22Rv1 (cell line): ENCODE measurements around the gene GDPD4.

Source experiments
- ZFX ChIP-seq: fragments of 450-650 bp; IDR thresholded peaks from 2 replicates; pipeline ENCODE4 v1.6.1; 2017; ENCODE audit warnings: antibody characterized with exemption, borderline replicate concordance
- TF ChIP-seq, protein P1 (sequence below): fragments of 450-650 bp; IDR thresholded peaks from 2 replicates; pipeline ENCODE4 v1.5.1; 2017; ENCODE audit warnings: mild to moderate bottlenecking

DNA sequence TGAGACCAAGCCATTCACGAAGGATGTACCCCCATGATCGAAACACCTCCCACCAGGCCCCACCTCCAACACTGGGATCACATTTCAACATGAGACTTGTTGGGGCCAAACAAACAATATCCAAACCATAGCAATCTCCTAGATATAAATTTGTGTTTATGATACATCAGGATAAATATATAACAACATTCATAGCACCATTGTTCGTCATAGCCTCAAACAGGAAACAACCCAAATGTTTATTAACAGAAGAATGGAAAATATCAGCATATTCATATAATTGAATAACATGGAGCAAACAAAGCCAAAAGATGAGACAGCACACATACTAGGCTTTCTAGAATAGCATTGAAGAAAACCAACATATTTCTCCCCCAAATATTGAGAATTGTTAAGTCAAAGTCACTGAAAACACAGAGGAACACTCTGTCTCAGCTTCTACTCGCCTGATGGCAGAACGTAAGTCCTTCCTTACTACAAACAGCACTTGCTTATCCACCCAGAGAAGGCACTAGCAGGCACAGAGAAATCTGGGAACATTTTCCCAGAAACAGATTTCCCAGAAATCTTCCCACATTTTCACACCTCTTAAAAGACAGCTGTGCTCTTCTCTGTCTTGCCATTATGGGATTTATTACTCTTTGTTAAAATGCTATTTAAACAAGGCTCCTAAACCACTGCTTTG is 8.1 kb upstream of the GDPD4 start:
- TF ChIP-seq, protein P1, sequence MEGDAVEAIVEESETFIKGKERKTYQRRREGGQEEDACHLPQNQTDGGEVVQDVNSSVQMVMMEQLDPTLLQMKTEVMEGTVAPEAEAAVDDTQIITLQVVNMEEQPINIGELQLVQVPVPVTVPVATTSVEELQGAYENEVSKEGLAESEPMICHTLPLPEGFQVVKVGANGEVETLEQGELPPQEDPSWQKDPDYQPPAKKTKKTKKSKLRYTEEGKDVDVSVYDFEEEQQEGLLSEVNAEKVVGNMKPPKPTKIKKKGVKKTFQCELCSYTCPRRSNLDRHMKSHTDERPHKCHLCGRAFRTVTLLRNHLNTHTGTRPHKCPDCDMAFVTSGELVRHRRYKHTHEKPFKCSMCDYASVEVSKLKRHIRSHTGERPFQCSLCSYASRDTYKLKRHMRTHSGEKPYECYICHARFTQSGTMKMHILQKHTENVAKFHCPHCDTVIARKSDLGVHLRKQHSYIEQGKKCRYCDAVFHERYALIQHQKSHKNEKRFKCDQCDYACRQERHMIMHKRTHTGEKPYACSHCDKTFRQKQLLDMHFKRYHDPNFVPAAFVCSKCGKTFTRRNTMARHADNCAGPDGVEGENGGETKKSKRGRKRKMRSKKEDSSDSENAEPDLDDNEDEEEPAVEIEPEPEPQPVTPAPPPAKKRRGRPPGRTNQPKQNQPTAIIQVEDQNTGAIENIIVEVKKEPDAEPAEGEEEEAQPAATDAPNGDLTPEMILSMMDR, result no peak
- TF ChIP-seq ZFX, result no peak
